Thoracic aorta (tissue), 2 donors: Measurements from ENCODE around the gene MALSU1. TPM values are rescaled to one million over a fixed set of nuclear protein-coding genes. Genes with fewer than 3 reads are reported as not detected.

ENCODE experiments used
- ATAC-seq: fragments of 150-250 bp; one replicate; pipeline ENCODE4 v1.8.0; 2017; ENCODE audit warnings: low read depth; ENCODE audit not compliant: insufficient number of reproducible peaks, low FRiP score
- DNase-seq: peaks from one replicate; pipeline ENCODE4 v3.0.0-alpha.2; 2020; ENCODE audit warnings: low spot score
- H3K27ac ChIP-seq, 2 donors: fragments of 200-600 bp; sonication (generic); 1 replicate in 1 of 2; 2 replicates in 1 of 2; pipeline ENCODE4 v1.5.1; 2016; ENCODE audit warnings: mild to moderate bottlenecking in 2 of 2, moderate library complexity in 2 of 2
- H3K27me3 ChIP-seq: fragments of 200-600 bp; sonication (generic); replicated peaks from 2 replicates; pipeline ENCODE4 v1.6.0; 2016; ENCODE audit warnings: mild to moderate bottlenecking; ENCODE audit not compliant: insufficient read depth
- H3K36me3 ChIP-seq: fragments of 200-600 bp; sonication (generic); one replicate; pipeline ENCODE4 v1.5.1; 2016
- H3K4me1 ChIP-seq, 2 donors: fragments of 200-600 bp; sonication (generic); 1 replicate in 1 of 2; 2 replicates in 1 of 2; pipeline versions ENCODE4 v1.5.1 to v1.6.0; 2016; ENCODE audit warnings: low read depth in 2 of 2, mild to moderate bottlenecking in 1 of 2; ENCODE audit not compliant: control insufficient read depth in 1 of 2
- H3K4me3 ChIP-seq: fragments of 200-600 bp; sonication (generic); 2 replicates; pipeline ENCODE4 v1.5.1; 2016; ENCODE audit warnings: mild to moderate bottlenecking
- H3K9me3 ChIP-seq: fragments of 200-600 bp; sonication (generic); 2 replicates; pipeline ENCODE4 v1.5.1; 2016
- CTCF ChIP-seq: fragments of 200-600 bp; sonication (generic); IDR thresholded peaks from one replicate; pipeline ENCODE4 v1.5.1; 2019; ENCODE audit warnings: antibody characterized with exemption
- total RNA-seq, 2 donors: library from RNA; depleted of rRNA; stranded (reverse); fragments of >200 nt; gene quantifications; one replicate each; pipeline versions ENCODE4 v1.1.0 to v1.2.3, GENCODE V29; 2016

MALSU1 gene
- total RNA-seq, 2 donors from 2014 or later: 18.1 to 65.7 TPM

- no peak for ATAC-seq
- H3K27me3 ChIP-seq: no peaks in the 10 kb centered on the region
- H3K27ac ChIP-seq: no peak overlapping the region
- H3K36me3 ChIP-seq: peaks cover 33% of the 10 kb centered on the region
- peaks cover 0 to 7% of the 10 kb centered on the region in 2 donors for H3K4me1 ChIP-seq
- no peaks in the 10 kb centered on the region for H3K9me3 ChIP-seq
- no peak for TF ChIP-seq CTCF
- no peak for DNase-seq
- no peak overlapping the region for H3K4me3 ChIP-seq
These were observed 30.4 kb upstream of the MALSU1 start for GRCh38 chr7:23268746-23269145.

GRCh38 chr7:23272275-23272674 is 26.9 kb upstream of the MALSU1 start:
- H3K36me3 ChIP-seq: peaks cover 24% of the 10 kb centered on the region
- no peak for DNase-seq
- H3K4me1 ChIP-seq: peaks cover 0 to 7% of the 10 kb centered on the region in 2 donors
- no peaks in the 10 kb centered on the region for H3K9me3 ChIP-seq
- H3K27me3 ChIP-seq: no peaks in the 10 kb centered on the region
- no peak overlapping the region for H3K27ac ChIP-seq
- ATAC-seq: no peak
- H3K4me3 ChIP-seq: no peak overlapping the region
- TF ChIP-seq CTCF: no peak

GRCh38 chr7:23273141-23273599 is 26.0 kb upstream of the MALSU1 start:
- DNase-seq (peak; percentile 30), ATAC-seq (peak; percentile 69)
- peaks cover 0 to 7% of the 10 kb centered on the region in 2 donors for H3K4me1 ChIP-seq
- no peak overlapping the region for H3K4me3 ChIP-seq
- peak; percentile 52 for TF ChIP-seq CTCF
- no peaks in the 10 kb centered on the region for H3K9me3 ChIP-seq
- H3K27ac ChIP-seq: no peak overlapping the region
- peaks cover 18% of the 10 kb centered on the region for H3K36me3 ChIP-seq
- H3K27me3 ChIP-seq: no peaks in the 10 kb centered on the region

DNA sequence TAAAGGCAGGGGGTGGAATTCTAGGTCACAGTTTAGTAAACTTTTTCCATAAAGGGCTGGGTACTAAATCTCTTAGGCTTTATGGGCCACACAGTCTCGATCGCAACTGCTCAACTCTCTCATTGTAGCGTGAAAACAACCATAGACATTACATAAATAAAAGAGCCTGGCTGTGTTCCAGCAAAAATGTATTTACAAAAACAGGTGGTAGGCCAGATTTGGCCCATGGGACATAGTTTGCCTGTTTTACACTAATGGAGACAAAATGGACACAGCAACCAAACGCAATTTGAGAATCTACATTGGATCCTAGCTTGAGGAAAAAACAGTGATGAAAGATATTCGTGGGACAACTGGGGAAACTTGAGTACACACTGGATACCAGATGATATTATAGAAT is 23.2 kb upstream of the MALSU1 start:
- peaks cover 0 to 7% of the 10 kb centered on the region in 2 donors for H3K4me1 ChIP-seq

DNA sequence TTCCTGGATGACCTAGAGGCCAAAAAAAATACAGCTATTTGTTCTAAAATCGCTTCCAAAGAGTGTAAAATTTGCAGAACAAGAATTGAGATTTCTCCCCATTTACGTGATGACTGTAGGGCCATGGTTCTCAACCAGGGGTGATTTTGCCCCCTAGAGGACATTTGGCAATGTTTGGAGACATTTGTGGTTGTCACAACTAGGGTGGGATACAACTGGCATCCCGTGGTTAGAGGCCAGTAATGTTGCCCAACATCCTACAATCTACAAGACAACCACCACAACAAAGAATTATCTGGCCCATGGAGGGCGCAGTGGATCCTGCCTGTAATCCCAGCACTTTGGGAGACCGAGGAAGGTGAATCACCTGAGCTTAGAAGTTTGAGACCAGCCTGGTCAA is 22.8 kb upstream of the MALSU1 start:
- Histone ChIP-seq H3K27me3 (no peaks in the 10 kb centered on the region), H3K4me3 (no peak overlapping the region), H3K36me3 (peaks cover 5% of the 10 kb centered on the region), H3K27ac (no peak overlapping the region), H3K9me3 (no peaks in the 10 kb centered on the region), H3K4me1 (peaks cover 0 to 7% of the 10 kb centered on the region in 2 donors)
- no peak for DNase-seq
- peak; percentile 10 for TF ChIP-seq CTCF
- ATAC-seq: no peak

More for the DNA sequence above, 23.2 kb upstream of the MALSU1 start:
- no peak overlapping the region for H3K27ac ChIP-seq
- no peak for DNase-seq
- H3K36me3 ChIP-seq: peaks cover 6% of the 10 kb centered on the region
- TF ChIP-seq CTCF: no peak
- ATAC-seq: no peak
- no peak overlapping the region for H3K4me3 ChIP-seq
- H3K9me3 ChIP-seq: no peaks in the 10 kb centered on the region
- H3K27me3 ChIP-seq: no peaks in the 10 kb centered on the region
